HG02642 (cell line): ENCODE measurements around the gene TBL1XR1.

Experiments used
- ATAC-seq: cut with Tn5 transposase; IDR thresholded peaks from one replicate; pipeline ENCODE4 v1.9.1; 2021; ENCODE audit warnings: mild to moderate bottlenecking; ENCODE audit not compliant: unreplicated experiment, poor library complexity

TBL1XR1 gene

GRCh38 chr3:177119829-177120228 lies 77.5 kb downstream of the TBL1XR1 start:
- no peak for ATAC-seq

GRCh38 chr3:177114253-177114652 lies 83.0 kb downstream of the TBL1XR1 start:
- ATAC-seq = no peak

- ATAC-seq = peak; percentile 31
Observed at GRCh38 chr3:177111541-177111949, 85.7 kb downstream of the TBL1XR1 start.

- ATAC-seq = peak; percentile 38
Observed at GRCh38 chr3:177110895-177111294, 86.4 kb downstream of the TBL1XR1 start.

GRCh38 chr3:177110386-177110785 lies 86.9 kb downstream of the TBL1XR1 start:
- ATAC-seq = no peak

GRCh38 chr3:177109688-177110330 lies 87.5 kb downstream of the TBL1XR1 start:
- no peak for ATAC-seq

- ATAC-seq = no peak
Observed at GRCh38 chr3:177108648-177109047, 88.6 kb downstream of the TBL1XR1 start.

- ATAC-seq = no peak
Observed at GRCh38 chr3:177107461-177108239, 89.6 kb downstream of the TBL1XR1 start.

GRCh38 chr3:177106594-177106993 lies 90.7 kb downstream of the TBL1XR1 start:
- no peak for ATAC-seq

GRCh38 chr3:177106184-177106583 lies 91.1 kb downstream of the TBL1XR1 start:
- peak; percentile 55 for ATAC-seq

GRCh38 chr3:177105623-177106022 lies 91.7 kb downstream of the TBL1XR1 start:
- no peak for ATAC-seq

- no peak for ATAC-seq
Observed at GRCh38 chr3:177104299-177104992, 92.8 kb downstream of the TBL1XR1 start.

- no peak for ATAC-seq
Observed at GRCh38 chr3:177102553-177102952, 94.7 kb downstream of the TBL1XR1 start.

- ATAC-seq = no peak
Observed at GRCh38 chr3:177098551-177098950, 98.7 kb downstream of the TBL1XR1 start.

- no peak for ATAC-seq
Observed at GRCh38 chr3:177096615-177097014, 100.7 kb downstream of the TBL1XR1 start.

- ATAC-seq = no peak
Observed at GRCh38 chr3:177093966-177094365, 103.3 kb downstream of the TBL1XR1 start.

- ATAC-seq = no peak
Observed at GRCh38 chr3:177089901-177090300, 107.4 kb downstream of the TBL1XR1 start.

GRCh38 chr3:177089110-177089509 lies 108.2 kb downstream of the TBL1XR1 start:
- ATAC-seq = no peak

GRCh38 chr3:177085794-177086193 lies 111.5 kb downstream of the TBL1XR1 start:
- ATAC-seq = no peak

GRCh38 chr3:177084616-177085015 lies 112.7 kb downstream of the TBL1XR1 start:
- ATAC-seq = no peak

GRCh38 chr3:177080122-177080521 lies 117.2 kb downstream of the TBL1XR1 start:
- ATAC-seq = no peak
